HEK293 (cell line): Measurements from ENCODE around the gene PRLR.

Experiments
- ZNF391 ChIP-seq: fragments of 450-650 bp; formaldehyde crosslinking; IDR thresholded peaks from 2 replicates; pipeline ENCODE4 v1.5.1; 2016; ENCODE audit warnings: low read depth, missing biosample characterization, missing genetic modification characterization, borderline replicate concordance
- ZNF623 ChIP-seq: fragments of 450-650 bp; formaldehyde crosslinking; IDR thresholded peaks from 2 replicates; pipeline ENCODE4 v1.5.1; 2016; ENCODE audit warnings: missing biosample characterization, missing genetic modification characterization
- ZNF76 ChIP-seq: fragments of 450-650 bp; formaldehyde crosslinking; IDR thresholded peaks from 2 replicates; pipeline ENCODE4; 2016; ENCODE audit warnings: low read depth, missing biosample characterization, missing genetic modification characterization, borderline replicate concordance
- TF ChIP-seq, protein P1 (sequence below): fragments of 450-650 bp; formaldehyde crosslinking; IDR thresholded peaks from 2 replicates; pipeline ENCODE4 v1.5.1; 2016; ENCODE audit warnings: missing biosample characterization, missing genetic modification characterization
- TF ChIP-seq, protein P2 (sequence below): fragments of 450-650 bp; formaldehyde crosslinking; IDR thresholded peaks from 2 replicates; pipeline ENCODE4 v1.5.1; 2016; ENCODE audit warnings: missing biosample characterization, missing genetic modification characterization
- TF ChIP-seq, protein P3 (sequence below): fragments of 450-650 bp; formaldehyde crosslinking; IDR thresholded peaks from 2 replicates; pipeline ENCODE4 v1.5.1; 2016; ENCODE audit warnings: missing biosample characterization, missing genetic modification characterization

DNA sequence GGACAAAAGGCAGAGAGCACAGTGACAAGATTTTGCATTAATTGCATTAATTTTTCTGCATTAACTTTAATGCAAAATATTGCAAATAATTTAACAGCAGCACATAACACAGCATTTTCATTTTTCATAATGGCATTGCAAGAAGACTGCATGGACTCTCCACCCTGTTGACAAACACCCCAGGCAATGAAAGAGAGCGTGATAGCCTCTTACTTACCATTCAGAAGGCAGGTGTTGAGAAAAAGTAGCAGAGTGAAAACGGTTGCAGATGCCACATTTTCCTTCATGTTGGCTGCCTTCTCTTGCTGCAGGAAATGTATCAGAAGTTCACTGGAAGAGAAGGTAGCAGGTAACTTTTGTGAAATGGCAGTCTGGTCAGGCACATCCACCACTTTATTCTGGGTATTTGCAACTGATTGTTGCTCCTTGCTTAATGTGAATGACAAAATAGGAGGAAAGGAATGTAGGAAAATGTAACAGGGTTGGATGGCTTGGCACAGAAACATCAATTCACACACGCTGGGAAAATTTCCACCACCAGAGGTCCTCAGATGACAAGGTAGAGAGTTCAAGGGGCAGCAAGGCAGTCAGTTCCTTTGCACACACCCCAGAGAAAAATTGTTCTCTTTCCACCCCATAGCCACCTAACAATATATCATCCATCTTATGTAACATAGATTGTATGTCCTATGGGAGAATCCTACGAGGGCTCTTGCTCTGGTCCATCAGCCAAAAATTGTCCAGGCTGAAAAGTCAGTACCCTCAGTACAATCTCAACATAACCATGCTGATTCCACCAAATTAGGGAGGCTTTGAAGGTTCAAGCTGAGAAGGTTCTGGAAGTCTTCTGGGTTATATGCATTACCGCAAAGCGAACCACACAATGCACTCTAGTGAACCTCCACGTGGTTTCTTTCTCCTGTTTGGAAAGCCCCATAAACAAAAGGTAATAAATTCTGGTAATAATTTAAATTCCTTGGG, 140.7 kb downstream of the PRLR start:
- TF ChIP-seq, protein P1, sequence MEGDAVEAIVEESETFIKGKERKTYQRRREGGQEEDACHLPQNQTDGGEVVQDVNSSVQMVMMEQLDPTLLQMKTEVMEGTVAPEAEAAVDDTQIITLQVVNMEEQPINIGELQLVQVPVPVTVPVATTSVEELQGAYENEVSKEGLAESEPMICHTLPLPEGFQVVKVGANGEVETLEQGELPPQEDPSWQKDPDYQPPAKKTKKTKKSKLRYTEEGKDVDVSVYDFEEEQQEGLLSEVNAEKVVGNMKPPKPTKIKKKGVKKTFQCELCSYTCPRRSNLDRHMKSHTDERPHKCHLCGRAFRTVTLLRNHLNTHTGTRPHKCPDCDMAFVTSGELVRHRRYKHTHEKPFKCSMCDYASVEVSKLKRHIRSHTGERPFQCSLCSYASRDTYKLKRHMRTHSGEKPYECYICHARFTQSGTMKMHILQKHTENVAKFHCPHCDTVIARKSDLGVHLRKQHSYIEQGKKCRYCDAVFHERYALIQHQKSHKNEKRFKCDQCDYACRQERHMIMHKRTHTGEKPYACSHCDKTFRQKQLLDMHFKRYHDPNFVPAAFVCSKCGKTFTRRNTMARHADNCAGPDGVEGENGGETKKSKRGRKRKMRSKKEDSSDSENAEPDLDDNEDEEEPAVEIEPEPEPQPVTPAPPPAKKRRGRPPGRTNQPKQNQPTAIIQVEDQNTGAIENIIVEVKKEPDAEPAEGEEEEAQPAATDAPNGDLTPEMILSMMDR, result no peak; the same call in 1 of the 2 replicates
- no peak for TF ChIP-seq ZNF623 (tag by site-specific recombination)
- no peak for TF ChIP-seq ZNF391 (tag by site-specific recombination)
- TF ChIP-seq, protein P2, sequence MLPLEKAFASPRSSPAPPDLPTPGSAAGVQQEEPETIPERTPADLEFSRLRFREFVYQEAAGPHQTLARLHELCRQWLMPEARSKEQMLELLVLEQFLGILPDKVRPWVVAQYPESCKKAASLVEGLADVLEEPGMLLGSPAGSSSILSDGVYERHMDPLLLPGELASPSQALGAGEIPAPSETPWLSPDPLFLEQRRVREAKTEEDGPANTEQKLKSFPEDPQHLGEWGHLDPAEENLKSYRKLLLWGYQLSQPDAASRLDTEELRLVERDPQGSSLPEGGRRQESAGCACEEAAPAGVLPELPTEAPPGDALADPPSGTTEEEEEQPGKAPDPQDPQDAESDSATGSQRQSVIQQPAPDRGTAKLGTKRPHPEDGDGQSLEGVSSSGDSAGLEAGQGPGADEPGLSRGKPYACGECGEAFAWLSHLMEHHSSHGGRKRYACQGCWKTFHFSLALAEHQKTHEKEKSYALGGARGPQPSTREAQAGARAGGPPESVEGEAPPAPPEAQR, result no peak
- no peak for TF ChIP-seq ZNF76 (tag by site-specific recombination)
- TF ChIP-seq, protein P3, sequence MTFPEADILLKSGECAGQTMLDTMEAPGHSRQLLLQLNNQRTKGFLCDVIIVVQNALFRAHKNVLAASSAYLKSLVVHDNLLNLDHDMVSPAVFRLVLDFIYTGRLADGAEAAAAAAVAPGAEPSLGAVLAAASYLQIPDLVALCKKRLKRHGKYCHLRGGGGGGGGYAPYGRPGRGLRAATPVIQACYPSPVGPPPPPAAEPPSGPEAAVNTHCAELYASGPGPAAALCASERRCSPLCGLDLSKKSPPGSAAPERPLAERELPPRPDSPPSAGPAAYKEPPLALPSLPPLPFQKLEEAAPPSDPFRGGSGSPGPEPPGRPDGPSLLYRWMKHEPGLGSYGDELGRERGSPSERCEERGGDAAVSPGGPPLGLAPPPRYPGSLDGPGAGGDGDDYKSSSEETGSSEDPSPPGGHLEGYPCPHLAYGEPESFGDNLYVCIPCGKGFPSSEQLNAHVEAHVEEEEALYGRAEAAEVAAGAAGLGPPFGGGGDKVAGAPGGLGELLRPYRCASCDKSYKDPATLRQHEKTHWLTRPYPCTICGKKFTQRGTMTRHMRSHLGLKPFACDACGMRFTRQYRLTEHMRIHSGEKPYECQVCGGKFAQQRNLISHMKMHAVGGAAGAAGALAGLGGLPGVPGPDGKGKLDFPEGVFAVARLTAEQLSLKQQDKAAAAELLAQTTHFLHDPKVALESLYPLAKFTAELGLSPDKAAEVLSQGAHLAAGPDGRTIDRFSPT (tag by site-specific recombination), result no peak
